Transverse colon (tissue), 4 donors: ENCODE data around the gene C19orf81. TPM values are rescaled to one million over a fixed set of nuclear protein-coding genes. Genes with fewer than 3 reads are reported as not detected.

Source experiments
- DNase-seq: peaks from one replicate; pipeline ENCODE4 v3.0.0-alpha.2; 2019
- H3K27ac ChIP-seq, 4 donors: fragments of 200-600 bp; sonication (generic); 2 replicates each; pipeline ENCODE4 v1.5.1; 2016 to 2018; ENCODE audit warnings: inconsistent platforms in 4 of 4
- H3K27me3 ChIP-seq: fragments of 200-600 bp; sonication (generic); 2 replicates; pipeline ENCODE4 v1.5.1; 2017; ENCODE audit warnings: inconsistent platforms
- H3K36me3 ChIP-seq, 4 donors: fragments of 200-600 bp; sonication (generic); 2 replicates each; pipeline ENCODE4 v1.5.1; 2017 to 2019; ENCODE audit warnings: inconsistent platforms in 4 of 4
- H3K4me1 ChIP-seq, 4 donors: fragments of 200-600 bp; sonication (generic); 2 replicates each; pipeline ENCODE4 v1.5.1; 2017 to 2020; ENCODE audit warnings: inconsistent platforms in 4 of 4
- H3K4me3 ChIP-seq, 4 donors: fragments of 200-600 bp; sonication (generic); 1 replicate in 1 of 4; 2 replicates in 3 of 4; pipeline versions ENCODE4 v1.5.1 to v1.6.1; 2017 to 2019; ENCODE audit warnings: inconsistent platforms in 4 of 4
- H3K9me3 ChIP-seq, 2 donors: fragments of 200-600 bp; sonication (generic); 2 replicates each; pipeline ENCODE4 v1.5.1; 2017 to 2019; ENCODE audit warnings: inconsistent platforms in 2 of 2
- EP300 ChIP-seq: sonication (generic); formaldehyde crosslinking; IDR thresholded peaks from one replicate; pipeline ENCODE4 v1.6.1; 2017; ENCODE audit warnings: antibody characterized with exemption, low read depth
- POLR2A ChIP-seq: fragments of 450-650 bp; IDR thresholded peaks from one replicate; pipeline ENCODE4 v1.6.1; 2016; ENCODE audit warnings: antibody characterized with exemption, mild to moderate bottlenecking, moderate library complexity
- POLR2AphosphoS5 ChIP-seq, 3 donors: sonication (generic); formaldehyde crosslinking; IDR thresholded peaks; one replicate each; pipeline ENCODE4 v1.6.1; 2016; ENCODE audit warnings: antibody characterized with exemption in 3 of 3
- WGBS, 2 donors: methylation state at CpG; one replicate each; pipeline ENCODE4 v1.1.5; 2018; ENCODE audit warnings: low coverage in 1 of 2; 5-methylcytosine and 5-hydroxymethylcytosine counted together
- in situ Hi-C, 4 donors: fragments of 200-750 bp; cut with MboI; loops; one replicate each; pipeline versions ENCODE4 v1.15.0 to v1.15.1; 2017; ENCODE audit warnings: low sequenced_read_pairs in 3 of 4, low pct_ligation_motif_present in 1 of 4, low pct_unique_long_range_greater_than_20kb in 1 of 4
- intact Hi-C: fragments of 100-400 bp; cut with DNase I; formaldehyde crosslinking; loops from one replicate; pipeline ENCODE4 v1.15.1; 2023; ENCODE audit warnings: low total_unique reads
- total RNA-seq, 4 donors: library from RNA; depleted of rRNA; stranded (reverse); fragments of >200 nt; gene quantifications; one replicate each; pipeline ENCODE4 v1.1.0, GENCODE V29; 2016
- TF ChIP-seq, protein P1 (sequence below), 5 experiments: fragments of 200-600 bp in 3 of 5; fragments of 450-650 bp in 2 of 5; sonication (generic) in 3 of 5; IDR thresholded peaks; 1 replicate in 2 of 5; 2 replicates in 3 of 5; pipeline ENCODE4 v1.5.1; 2016 to 2017; ENCODE audit warnings: antibody characterized with exemption in 5 of 5, inconsistent platforms in 3 of 5, mild to moderate bottlenecking in 2 of 5, moderate library complexity in 1 of 5

The C19orf81 gene
- total RNA-seq, 4 donors from 2014 or later, result not detected

DNA sequence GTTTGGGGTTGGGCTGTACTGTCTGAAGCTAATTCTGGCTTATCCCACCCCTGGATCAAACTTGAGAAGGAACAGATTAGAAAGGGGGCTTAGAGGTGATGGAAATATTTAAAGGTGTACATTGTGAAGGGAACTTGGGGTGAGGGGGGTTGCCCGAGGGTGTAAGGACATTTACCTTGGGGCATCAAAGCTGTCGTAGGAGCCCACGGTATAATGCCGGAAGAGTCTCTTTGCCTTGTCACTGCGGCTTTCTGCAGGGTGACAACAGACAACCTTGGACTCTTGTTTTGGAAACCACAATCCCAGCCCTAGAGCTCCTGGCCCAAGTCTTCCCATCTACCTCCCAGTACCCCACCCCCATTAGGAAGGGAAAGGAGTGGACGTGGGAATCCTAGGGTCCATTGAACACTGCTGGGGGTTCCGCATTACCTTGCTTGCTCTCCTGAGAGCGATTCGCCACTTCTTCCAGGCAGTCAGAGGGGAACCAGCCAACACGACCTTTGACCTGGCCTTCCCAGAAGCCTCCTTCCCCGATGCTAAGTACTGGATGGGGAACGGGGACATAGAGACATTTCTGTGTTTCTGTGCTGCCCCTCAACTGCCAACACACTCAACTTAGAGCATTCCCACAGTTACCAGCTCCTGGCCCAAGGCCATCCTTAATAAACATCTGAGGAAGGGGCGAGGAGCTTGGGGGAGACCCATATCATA, 48.3 kb downstream of the C19orf81 start:
- Histone ChIP-seq H3K27me3 (peaks cover 51% of the 10 kb centered on the region), H3K4me3 (no peak overlapping the region), H3K4me1 (no peaks in the 10 kb centered on the region), H3K27ac (no peak overlapping the region), H3K9me3 (no peaks in the 10 kb centered on the region), H3K36me3 (no peaks in the 10 kb centered on the region)
- in situ Hi-C loops, result no loop called here
- DNase-seq, result no peak
- TF ChIP-seq POLR2A, result no peak
- 40 to 71% methylated on average over 1 to 13 of the region's 13 CpGs for WGBS, 2 donors
- intact Hi-C loops, result no loop called here

DNA sequence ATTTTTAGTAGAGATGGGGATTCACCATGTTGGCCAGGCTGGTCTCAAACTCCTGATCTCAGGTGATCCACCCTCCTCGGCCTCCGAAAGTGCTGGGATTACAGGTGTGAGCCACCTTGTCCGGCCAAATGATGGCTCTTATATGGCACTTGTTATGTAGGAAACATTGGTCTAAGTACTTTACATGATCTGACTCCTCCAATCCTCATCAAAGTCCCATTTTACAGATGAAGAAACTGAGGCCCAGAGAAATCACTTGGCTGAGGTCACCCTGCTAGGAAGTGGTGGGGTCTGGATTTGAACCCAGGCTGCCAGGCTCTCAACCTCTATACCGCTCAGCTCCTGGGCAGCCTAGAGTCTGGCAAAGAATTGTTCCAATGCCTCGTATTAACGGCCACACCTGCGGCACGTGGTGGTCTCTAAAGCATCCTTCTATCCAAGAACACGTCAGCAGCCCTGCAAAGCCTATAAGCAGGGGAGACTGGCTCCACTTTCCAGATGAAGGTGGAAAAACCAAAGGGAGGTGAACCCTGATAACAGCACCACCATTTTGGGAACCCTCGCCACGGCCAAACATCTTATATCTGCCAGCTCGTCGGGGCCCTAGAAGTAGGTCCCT, 52.2 kb downstream of the C19orf81 start:
- WGBS, 2 donors, result 87 to 100% methylated on average over 3 to 13 of the region's 13 CpGs
- Histone ChIP-seq H3K4me3 (no peak overlapping the region), H3K36me3 (no peaks in the 10 kb centered on the region), H3K27ac (no peak overlapping the region), H3K9me3 (no peaks in the 10 kb centered on the region), H3K4me1 (no peaks in the 10 kb centered on the region), H3K27me3 (peaks cover 41% of the 10 kb centered on the region)
- intact Hi-C loops (no loop called here), in situ Hi-C loops (no loop called here)
- TF ChIP-seq EP300 (no peak), POLR2AphosphoS5 (IDR thresholded peaks at IDR 0.05) (no peak), POLR2A (no peak)
- TF ChIP-seq, protein P1, sequence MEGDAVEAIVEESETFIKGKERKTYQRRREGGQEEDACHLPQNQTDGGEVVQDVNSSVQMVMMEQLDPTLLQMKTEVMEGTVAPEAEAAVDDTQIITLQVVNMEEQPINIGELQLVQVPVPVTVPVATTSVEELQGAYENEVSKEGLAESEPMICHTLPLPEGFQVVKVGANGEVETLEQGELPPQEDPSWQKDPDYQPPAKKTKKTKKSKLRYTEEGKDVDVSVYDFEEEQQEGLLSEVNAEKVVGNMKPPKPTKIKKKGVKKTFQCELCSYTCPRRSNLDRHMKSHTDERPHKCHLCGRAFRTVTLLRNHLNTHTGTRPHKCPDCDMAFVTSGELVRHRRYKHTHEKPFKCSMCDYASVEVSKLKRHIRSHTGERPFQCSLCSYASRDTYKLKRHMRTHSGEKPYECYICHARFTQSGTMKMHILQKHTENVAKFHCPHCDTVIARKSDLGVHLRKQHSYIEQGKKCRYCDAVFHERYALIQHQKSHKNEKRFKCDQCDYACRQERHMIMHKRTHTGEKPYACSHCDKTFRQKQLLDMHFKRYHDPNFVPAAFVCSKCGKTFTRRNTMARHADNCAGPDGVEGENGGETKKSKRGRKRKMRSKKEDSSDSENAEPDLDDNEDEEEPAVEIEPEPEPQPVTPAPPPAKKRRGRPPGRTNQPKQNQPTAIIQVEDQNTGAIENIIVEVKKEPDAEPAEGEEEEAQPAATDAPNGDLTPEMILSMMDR (IDR thresholded peaks at IDR 0.05), result no peak
- no peak for DNase-seq

DNA sequence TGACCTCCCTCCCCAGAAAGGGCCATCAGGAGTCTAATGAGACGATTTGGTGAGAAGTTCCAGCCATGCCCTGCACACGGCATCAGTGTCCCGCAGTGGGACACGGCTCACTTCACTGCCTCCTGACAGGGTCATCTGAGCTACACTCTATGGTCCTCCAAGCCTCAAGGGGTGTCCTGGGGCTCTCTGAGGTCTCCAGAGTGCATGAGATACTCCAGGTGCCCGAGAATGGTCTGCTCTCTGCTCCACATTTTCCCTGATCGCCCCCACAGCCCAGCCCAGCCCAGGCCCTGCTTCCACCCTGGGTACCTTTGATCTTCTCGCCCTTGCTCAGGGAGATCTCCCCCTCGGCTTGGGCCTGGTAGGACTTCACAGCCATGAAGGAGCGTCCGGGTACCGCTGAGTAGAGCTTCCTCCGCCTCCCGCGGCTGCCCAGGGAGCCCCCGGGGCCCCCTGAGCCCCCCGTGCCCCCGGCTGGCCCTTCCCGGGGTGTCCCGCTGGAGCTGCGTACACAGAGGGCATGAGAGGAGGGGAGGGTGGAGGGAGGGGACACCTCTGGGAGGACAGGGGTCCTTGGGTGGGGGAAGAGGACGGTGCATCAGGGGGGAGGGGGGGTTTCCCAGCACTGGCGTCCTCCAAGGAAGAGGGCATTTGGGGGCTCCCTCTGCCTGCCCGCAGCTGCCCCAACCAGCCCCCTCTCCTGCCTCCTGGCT, 53.1 kb downstream of the C19orf81 start:
- in situ Hi-C loops, result no loop called here
- intact Hi-C loops, result no loop called here
- Histone ChIP-seq H3K27me3 (peaks cover 41% of the 10 kb centered on the region), H3K4me3 (no peak overlapping the region), H3K4me1 (no peaks in the 10 kb centered on the region), H3K27ac (no peak overlapping the region), H3K36me3 (no peaks in the 10 kb centered on the region), H3K9me3 (no peaks in the 10 kb centered on the region)
- DNase-seq, result no peak
- 61% methylated on average over 23 of the region's 23 CpGs; no CpG with 5 or more reads in 1 of the 2 donors for WGBS, 2 donors
- TF ChIP-seq, protein P1 (IDR thresholded peaks at IDR 0.05), result no peak
- TF ChIP-seq EP300 (no peak), POLR2AphosphoS5 (IDR thresholded peaks at IDR 0.05) (no peak), POLR2A (no peak)

DNA sequence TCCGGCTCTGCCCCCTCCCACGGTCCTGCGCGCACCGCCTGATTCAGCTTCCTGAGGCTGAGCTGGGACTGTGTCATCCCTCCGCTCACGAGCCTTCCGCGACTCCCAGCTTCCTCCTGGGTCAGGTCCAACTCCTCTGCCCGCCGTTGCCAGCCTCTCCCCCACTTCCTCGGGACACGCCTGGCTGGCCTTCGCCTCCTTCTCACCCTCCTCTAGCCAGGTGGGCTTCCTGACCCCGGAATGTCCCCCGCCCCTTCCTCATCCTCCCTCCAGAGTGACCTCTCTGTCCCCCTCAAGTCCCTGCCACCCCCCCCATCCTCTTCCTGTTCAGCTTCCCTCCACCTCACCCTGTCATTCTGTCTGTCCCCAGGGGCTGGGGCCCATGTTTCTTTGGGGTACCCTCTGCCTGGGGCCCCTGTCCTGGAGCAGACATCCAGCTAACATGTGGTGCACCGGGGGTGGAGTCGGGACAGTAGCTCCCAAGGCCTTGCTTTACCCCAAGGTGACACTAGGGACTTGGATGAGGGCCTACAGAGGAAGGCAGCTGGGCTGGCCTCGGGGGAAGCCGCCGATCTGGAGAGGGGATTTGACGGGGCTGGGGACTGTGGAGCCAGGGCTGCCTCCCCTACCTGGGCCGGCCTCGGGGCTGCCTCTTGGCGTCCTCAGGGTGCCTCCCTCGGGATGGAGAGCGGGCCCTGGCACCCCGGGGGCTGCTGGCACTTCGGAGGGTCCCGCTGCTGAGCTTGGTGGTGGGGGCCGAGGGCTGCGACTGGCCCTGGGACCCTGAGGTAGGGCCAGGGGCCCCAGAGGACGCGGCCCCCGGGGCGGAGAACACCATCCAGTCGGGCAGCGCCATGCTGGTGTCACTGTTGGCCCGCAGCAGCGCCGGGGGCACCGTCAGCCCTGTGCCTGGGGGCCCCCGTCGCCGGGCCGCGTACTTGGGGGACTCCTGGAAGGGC, 53.9 kb downstream of the C19orf81 start:
- Histone ChIP-seq H3K9me3 (no peaks in the 10 kb centered on the region), H3K27me3 (peaks cover 41% of the 10 kb centered on the region), H3K36me3 (no peaks in the 10 kb centered on the region), H3K4me3 (no peak overlapping the region), H3K27ac (no peak overlapping the region), H3K4me1 (no peaks in the 10 kb centered on the region)
- in situ Hi-C loops, result no loop called here
- TF ChIP-seq, protein P1 (IDR thresholded peaks at IDR 0.05), result no peak
- TF ChIP-seq POLR2AphosphoS5 (IDR thresholded peaks at IDR 0.05), result no peak
- no peak for TF ChIP-seq EP300
- no peak for TF ChIP-seq POLR2A
- intact Hi-C loops, result no loop called here
- DNase-seq, result no peak
- WGBS, 2 donors, result 52% methylated on average over 33 of the region's 47 CpGs; no CpG with 5 or more reads in 1 of the 2 donors
